IMR-90 (cell line): ENCODE results near the gene DUSP16. TPM values are rescaled to one million over a fixed set of nuclear protein-coding genes. Genes with fewer than 3 reads are reported as not detected.

Experiments used
- ATAC-seq: fragments of 200-7000 bp; cut with Tn5 transposase; 2 replicates; pipeline ENCODE4 v1.9.1; 2020; ENCODE audit warnings: low read depth, mild to moderate bottlenecking, moderate library complexity
- BruUV-seq: library from RNA; stranded (reverse); fragments of 400-500 nt; replicated peaks from 2 replicates; lab custom pipeline; 2021; lab: Mats Ljungman, UMichigan
- CTCF ChIA-PET: fragments of 300-600 bp; formaldehyde crosslinking; extraction: SDS; loops from one replicate; lab custom pipeline; 2021; ENCODE audit warnings: antibody characterized with exemption; lab: Yijun Ruan, JAX
- POLR2A ChIA-PET: fragments of 300-600 bp; sonication (Branson Sonifier 250); formaldehyde crosslinking; loops from one replicate; lab custom pipeline; 2022; ENCODE audit warnings: antibody characterized with exemption; ENCODE audit not compliant: unreplicated experiment; lab: Charles Lee
- DNase-seq: peaks from one replicate; pipeline ENCODE4 v3.0.0; 2013
- H2AFZ ChIP-seq: replicated peaks from 2 replicates; pipeline ENCODE3; 2013; ENCODE audit warnings: low read length, mild to moderate bottlenecking; ENCODE audit not compliant: poor library complexity
- H2AK5ac ChIP-seq: 2 replicates; pipeline ENCODE4 v1.6.1; 2013; ENCODE audit warnings: low read depth, low read length, inconsistent platforms
- H2AK9ac ChIP-seq: replicated peaks from 2 replicates; pipeline ENCODE3; 2013; ENCODE audit warnings: mild to moderate bottlenecking, low read depth, low read length, moderate library complexity; ENCODE audit not compliant: poor library complexity
- H2BK120ac ChIP-seq: 2 replicates; pipeline ENCODE4 v1.6.1; 2013; ENCODE audit warnings: low read depth, low read length, inconsistent platforms
- H2BK15ac ChIP-seq: 3 replicates; pipeline ENCODE4 v1.6.1; 2013; ENCODE audit warnings: low read depth, low read length, inconsistent platforms
- H2BK20ac ChIP-seq: 2 replicates; pipeline ENCODE4 v1.6.1; 2013; ENCODE audit warnings: low read depth, mild to moderate bottlenecking, inconsistent platforms, low read length, moderate library complexity
- H2BK5ac ChIP-seq: 2 replicates; pipeline ENCODE4 v1.6.1; 2013; ENCODE audit warnings: mild to moderate bottlenecking, low read depth, low read length, inconsistent platforms; ENCODE audit not compliant: poor library complexity, severe bottlenecking
- H3K14ac ChIP-seq: replicated peaks from 2 replicates; pipeline ENCODE4 v1.6.1; 2013; ENCODE audit warnings: low read depth, low read length, inconsistent platforms
- H3K18ac ChIP-seq: 2 replicates; pipeline ENCODE4 v1.6.1; 2013; ENCODE audit warnings: low read depth, low read length, control low read depth
- H3K23ac ChIP-seq: 2 replicates; pipeline ENCODE4 v1.6.1; 2013; ENCODE audit warnings: low read depth, low read length, inconsistent platforms
- H3K27ac ChIP-seq: 2 replicates; pipeline ENCODE4 v1.5.1; 2013; ENCODE audit warnings: mild to moderate bottlenecking, control low read depth, low read length; ENCODE audit not compliant: insufficient read depth
- H3K27me3 ChIP-seq: 2 replicates; pipeline ENCODE4 v1.6.1; 2013; ENCODE audit warnings: low read length; ENCODE audit not compliant: control insufficient read depth, insufficient read depth
- H3K36me3 ChIP-seq: 2 replicates; pipeline ENCODE4 v1.6.1; 2013; ENCODE audit warnings: low read length, mixed read lengths; ENCODE audit not compliant: control insufficient read depth, insufficient read depth
- H3K4ac ChIP-seq: 2 replicates; pipeline ENCODE4 v1.6.1; 2013; ENCODE audit warnings: low read depth, low read length, inconsistent platforms
- H3K4me1 ChIP-seq: 2 replicates; pipeline ENCODE4 v1.6.1; 2013; ENCODE audit warnings: low read length, mixed read lengths; ENCODE audit not compliant: control insufficient read depth, insufficient read depth
- H3K4me2 ChIP-seq: 2 replicates; pipeline ENCODE4 v1.6.1; 2013; ENCODE audit warnings: low read depth, mild to moderate bottlenecking, control low read depth, low read length, moderate library complexity
- H3K4me3 ChIP-seq: 2 replicates; pipeline ENCODE4 v1.5.1; 2013; ENCODE audit warnings: low read depth, mild to moderate bottlenecking, control low read depth, low read length, moderate library complexity; ENCODE audit not compliant: insufficient read depth
- H3K56ac ChIP-seq: 2 replicates; pipeline ENCODE4 v1.6.1; 2013; ENCODE audit warnings: low read length, inconsistent platforms; ENCODE audit not compliant: insufficient read depth; ENCODE audit errors: extremely low read depth
- H3K79me1 ChIP-seq, 2 experiments: 2 replicates each; pipeline ENCODE4 v1.6.1; 2013; ENCODE audit warnings: low read length in 2 of 2, inconsistent platforms in 1 of 2, low read depth in 1 of 2
- H3K9ac ChIP-seq: 2 replicates; pipeline ENCODE4 v1.6.1; 2013; ENCODE audit warnings: low read depth, low read length, control low read depth
- H3K9me1 ChIP-seq: 2 replicates; pipeline ENCODE4 v1.6.1; 2013; ENCODE audit warnings: low read length, inconsistent platforms; ENCODE audit not compliant: insufficient read depth
- H3K9me3 ChIP-seq: 2 replicates; pipeline ENCODE4 v1.6.1; 2013; ENCODE audit warnings: low read length; ENCODE audit not compliant: control insufficient read depth, insufficient read depth
- H4K20me1 ChIP-seq: 2 replicates; pipeline ENCODE4 v1.6.1; 2013; ENCODE audit warnings: low read length, inconsistent platforms; ENCODE audit not compliant: insufficient read depth
- H4K5ac ChIP-seq: 2 replicates; pipeline ENCODE4 v1.6.1; 2013; ENCODE audit warnings: mild to moderate bottlenecking, low read depth, low read length, control low read depth
- H4K8ac ChIP-seq, 2 experiments: 2 replicates each; pipeline ENCODE4 v1.6.1; 2013; ENCODE audit warnings: low read depth in 2 of 2, low read length in 2 of 2, control low read depth in 1 of 2, inconsistent platforms in 1 of 2
- H4K91ac ChIP-seq: 2 replicates; pipeline ENCODE4 v1.6.1; 2013; ENCODE audit warnings: low read depth, low read length, inconsistent platforms; ENCODE audit not compliant: insufficient read depth
- BHLHE40 ChIP-seq: fragments of 150-350 bp; IDR thresholded peaks from 2 replicates; pipeline ENCODE4 v1.6.1; 2016; ENCODE audit warnings: mild to moderate bottlenecking, low read depth, low read length
- CEBPB ChIP-seq: IDR thresholded peaks from 2 replicates; pipeline ENCODE4 v1.6.1; 2012; ENCODE audit warnings: low read depth, low read length, improper control_type of control experiment
- CHD1 ChIP-seq: IDR thresholded peaks from 2 replicates; pipeline ENCODE4 v1.6.1; 2012; ENCODE audit warnings: low read depth, low read length, improper control_type of control experiment
- CTCF ChIP-seq: conservative IDR thresholded peaks from 2 replicates; pipeline ENCODE4 v1.5.1; 2012; ENCODE audit warnings: mild to moderate bottlenecking, low read depth, low read length, improper control_type of control experiment
- FOS ChIP-seq: fragments of 150-350 bp; IDR thresholded peaks from 2 replicates; pipeline ENCODE4 v1.6.1; 2016; ENCODE audit warnings: low read depth, low read length
- MAFK ChIP-seq: IDR thresholded peaks from 2 replicates; pipeline ENCODE4 v1.6.1; 2012; ENCODE audit warnings: low read depth, low read length, improper control_type of control experiment
- MAZ ChIP-seq: IDR thresholded peaks from 2 replicates; pipeline ENCODE4 v1.6.1; 2012; ENCODE audit warnings: low read depth, mild to moderate bottlenecking, low read length, improper control_type of control experiment, moderate library complexity, borderline replicate concordance
- MXI1 ChIP-seq: IDR thresholded peaks from 2 replicates; pipeline ENCODE4 v1.6.1; 2012; ENCODE audit warnings: low read depth, mild to moderate bottlenecking, low read length, moderate library complexity, borderline replicate concordance
- NFE2L2 ChIP-seq: fragments of 150-350 bp; IDR thresholded peaks from 2 replicates; pipeline ENCODE4 v1.6.1; 2016; ENCODE audit warnings: low read depth, mild to moderate bottlenecking, low read length
- POLR2A ChIP-seq: IDR thresholded peaks from 2 replicates; pipeline ENCODE4 v1.6.1; 2012; ENCODE audit warnings: mild to moderate bottlenecking, low read depth, low read length
- RAD21 ChIP-seq: IDR thresholded peaks from 2 replicates; pipeline ENCODE4 v1.6.1; 2012; ENCODE audit warnings: low read length, improper control_type of control experiment
- RCOR1 ChIP-seq: IDR thresholded peaks from 2 replicates; pipeline ENCODE4 v1.6.1; 2012; ENCODE audit warnings: mild to moderate bottlenecking, low read length, improper control_type of control experiment; ENCODE audit not compliant: insufficient replicate concordance
- RFX5 ChIP-seq: IDR thresholded peaks from 2 replicates; pipeline ENCODE4 v1.8.0; 2012; ENCODE audit warnings: low read depth, mild to moderate bottlenecking, low read length, moderate library complexity
- SMC3 ChIP-seq: fragments of 150-350 bp; IDR thresholded peaks from 2 replicates; pipeline ENCODE4 v1.6.1; 2016; ENCODE audit warnings: low read depth, mild to moderate bottlenecking, antibody characterized with exemption, low read length, moderate library complexity
- WGBS, 2 experiments: methylation state at CpG; one replicate each; pipeline versions ENCODE4 v1.1.5 to v1.1.7; 2013; ENCODE audit warnings: missing lambda C conversion rate in 2 of 2; ENCODE audit not compliant: insufficient read length in 1 of 2; ENCODE audit errors: extremely low coverage in 2 of 2; 5-methylcytosine and 5-hydroxymethylcytosine counted together
- dilution Hi-C: fragments of 300-500 bp; cut with HindIII; formaldehyde crosslinking; loops from one replicate; pipeline ENCODE4 v1.14.3; 2018; ENCODE audit warnings: low sequenced_read_pairs; ENCODE audit not compliant: unreplicated experiment
- in situ Hi-C: fragments of 300-500 bp; cut with MboI; formaldehyde crosslinking; loops from 3 replicates; pipeline ENCODE4 v1.14.3; 2019; ENCODE audit warnings: low sequenced_read_pairs, inconsistent platforms, mixed read lengths
- intact Hi-C: fragments of 100-400 bp; cut with micrococcal nuclease; formaldehyde crosslinking; loops from 2 replicates; pipeline ENCODE4 v1.10.0; 2022
- polyA plus RNA-seq, 3 experiments: library from polyadenylated mRNA; depleted of rRNA; stranded (reverse); fragments of >200 nt; gene quantifications; 2 replicates each; pipeline ENCODE4 v1.2.3, GENCODE V29; 2012; ENCODE audit warnings: low replicate concordance in 1 of 3
- total RNA-seq: library from RNA; depleted of rRNA; stranded (reverse); fragments of >200 nt; gene quantifications from 2 replicates; pipeline ENCODE4 v1.2.3, GENCODE V29; 2012
- TF ChIP-seq, protein P1 (sequence below): fragments of 150-350 bp; IDR thresholded peaks from 2 replicates; pipeline ENCODE4 v1.6.1; 2017; ENCODE audit warnings: mild to moderate bottlenecking, antibody characterized with exemption, low read length, low read depth
- TF ChIP-seq, protein P2 (sequence below): fragments of 150-350 bp; IDR thresholded peaks from 2 replicates; pipeline ENCODE4 v1.6.1; 2016; ENCODE audit warnings: low read depth, mild to moderate bottlenecking, low read length, moderate library complexity, borderline replicate concordance

DUSP16 gene
- total and polyA plus RNA-seq, 2 of the 4 experiments (the other 2 are of a cell fraction), result 4.7 to 10.0 TPM

DNA sequence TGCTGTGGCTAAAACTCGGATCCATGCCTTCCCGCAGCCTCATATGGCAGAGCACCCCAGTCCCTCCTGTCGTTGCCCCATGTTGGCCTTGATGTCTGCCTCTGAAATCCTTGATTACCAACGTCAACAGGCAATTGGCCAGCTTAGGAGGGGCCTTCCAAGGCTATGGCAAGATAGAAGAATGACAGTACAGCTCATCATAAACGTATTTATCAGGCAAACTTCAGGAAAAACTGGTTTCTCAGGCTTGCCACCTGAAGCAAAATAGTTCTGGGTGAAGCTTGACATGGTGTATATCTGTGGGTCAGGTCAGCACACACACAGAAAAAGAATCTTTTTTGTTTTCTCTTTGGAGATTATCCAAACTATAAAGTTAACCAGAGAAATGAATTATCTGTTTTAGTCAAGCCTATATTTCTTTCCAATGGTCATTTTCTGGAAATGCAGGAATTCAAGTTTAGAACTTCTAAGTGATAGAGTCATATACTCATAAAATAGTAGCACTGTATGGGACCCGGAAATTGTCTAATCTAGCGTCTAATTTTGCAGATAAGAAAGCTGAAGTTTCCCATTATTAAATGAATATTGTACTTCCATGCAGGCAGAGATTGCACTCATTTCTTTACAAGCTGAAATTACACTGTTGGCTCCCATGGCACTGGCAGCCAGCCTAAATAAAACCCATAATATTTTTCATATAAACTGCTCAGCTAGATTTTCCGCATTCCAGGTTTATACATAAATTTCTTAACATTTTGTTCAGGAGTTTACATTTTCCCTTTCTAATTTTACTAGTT is 24.4 kb upstream of the DUSP16 start:
- Histone ChIP-seq H2BK15ac (no peak overlapping the region), H4K91ac (no peak overlapping the region), H3K79me1 (no peaks in the 10 kb centered on the region), H4K20me1 (no peaks in the 10 kb centered on the region), H2BK120ac (no peak overlapping the region), H2BK5ac (no peak overlapping the region), H3K36me3 (no peaks in the 10 kb centered on the region), H3K4me2 (no peak overlapping the region), H2BK20ac (no peak overlapping the region), H3K4me1 (no peaks in the 10 kb centered on the region), H3K9me3 (no peaks in the 10 kb centered on the region), H3K9ac (no peak overlapping the region), H3K23ac (no peak overlapping the region), H3K27me3 (peaks cover 17% of the 10 kb centered on the region), H3K4ac (no peak overlapping the region), H3K27ac (no peak overlapping the region), H2AFZ (no peak overlapping the region), H4K5ac (no peak overlapping the region), H3K4me3 (no peak overlapping the region), H3K56ac (no peak overlapping the region), H2AK9ac (no peak overlapping the region), H3K9me1 (no peaks in the 10 kb centered on the region; the same call in 1 of the 2 replicates), H3K14ac (no peak overlapping the region), H3K18ac (no peak overlapping the region), H2AK5ac (no peak overlapping the region), H4K8ac (no peak overlapping the region)
- WGBS, 2 experiments, result no CpG with 5 or more reads among the region's 8 CpGs
- DNase-seq (no peak), ATAC-seq (no peak)
- BruUV-seq, result no TSS peak
- in situ Hi-C loops (no loop called here), intact Hi-C loops (no loop called here), dilution Hi-C loops (no loop called here)
- ChIA-PET POLR2A (no interaction called here), CTCF (no interaction called here)
- no peak for TF ChIP-seq POLR2A
- no peak for TF ChIP-seq NFE2L2
- no peak for TF ChIP-seq RFX5
- no peak for TF ChIP-seq SMC3
- TF ChIP-seq, protein P1, sequence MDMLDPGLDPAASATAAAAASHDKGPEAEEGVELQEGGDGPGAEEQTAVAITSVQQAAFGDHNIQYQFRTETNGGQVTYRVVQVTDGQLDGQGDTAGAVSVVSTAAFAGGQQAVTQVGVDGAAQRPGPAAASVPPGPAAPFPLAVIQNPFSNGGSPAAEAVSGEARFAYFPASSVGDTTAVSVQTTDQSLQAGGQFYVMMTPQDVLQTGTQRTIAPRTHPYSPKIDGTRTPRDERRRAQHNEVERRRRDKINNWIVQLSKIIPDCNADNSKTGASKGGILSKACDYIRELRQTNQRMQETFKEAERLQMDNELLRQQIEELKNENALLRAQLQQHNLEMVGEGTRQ, result no peak
- TF ChIP-seq, protein P2, sequence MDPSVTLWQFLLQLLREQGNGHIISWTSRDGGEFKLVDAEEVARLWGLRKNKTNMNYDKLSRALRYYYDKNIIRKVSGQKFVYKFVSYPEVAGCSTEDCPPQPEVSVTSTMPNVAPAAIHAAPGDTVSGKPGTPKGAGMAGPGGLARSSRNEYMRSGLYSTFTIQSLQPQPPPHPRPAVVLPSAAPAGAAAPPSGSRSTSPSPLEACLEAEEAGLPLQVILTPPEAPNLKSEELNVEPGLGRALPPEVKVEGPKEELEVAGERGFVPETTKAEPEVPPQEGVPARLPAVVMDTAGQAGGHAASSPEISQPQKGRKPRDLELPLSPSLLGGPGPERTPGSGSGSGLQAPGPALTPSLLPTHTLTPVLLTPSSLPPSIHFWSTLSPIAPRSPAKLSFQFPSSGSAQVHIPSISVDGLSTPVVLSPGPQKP, result no peak
- no peak for TF ChIP-seq RCOR1
- no peak for TF ChIP-seq BHLHE40
- TF ChIP-seq RAD21, result no peak
- no peak for TF ChIP-seq MAFK
- no peak for TF ChIP-seq MXI1
- no peak for TF ChIP-seq FOS
- no peak for TF ChIP-seq CTCF
- no peak for TF ChIP-seq MAZ
- no peak for TF ChIP-seq CHD1
- no peak for TF ChIP-seq CEBPB
